ENCODE measurements around the gene OLFML2A. TPM values are rescaled to one million over a fixed set of nuclear protein-coding genes. Genes with fewer than 3 reads are reported as not detected.

The OLFML2A gene
- total and polyA plus RNA-seq, 2 of the 13 experiments (the other 11 are each of a cell fraction or from before 2014, with no cell fraction given) = 0.01 to 0.02 TPM

DNA sequence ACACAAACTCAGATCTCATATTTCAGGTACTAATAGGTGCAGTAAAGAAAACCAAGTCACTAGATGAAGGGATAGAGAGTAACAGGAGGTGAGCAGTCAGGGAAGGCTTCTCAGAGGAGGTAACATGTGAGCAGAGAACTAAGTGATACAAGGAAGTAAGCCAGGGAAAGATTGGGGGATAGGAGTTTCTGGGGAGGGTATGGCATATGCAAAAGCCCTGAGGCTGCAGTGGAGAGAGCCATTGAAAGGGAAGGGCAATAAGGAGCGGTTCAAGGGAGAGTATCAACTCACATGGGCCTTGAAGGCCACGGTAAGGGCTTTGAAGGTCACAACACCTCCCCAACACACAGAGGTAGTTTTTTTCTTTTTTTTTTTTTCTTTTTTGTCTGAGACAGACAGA, 6.9 kb downstream of the OLFML2A start:
- ChIA-PET POLR2A (no interaction called here), CTCF (ENCODE audit: low intra/inter-chr PET ratio, low total read pairs) (no interaction called here)
- ATAC-seq = no peak
- Histone ChIP-seq H4K20me1 (ENCODE audit: insufficient read depth, low read length) (no peaks in the 10 kb centered on the region), H3K4me3 (replicated peaks in 1 of 3; ENCODE audit: insufficient read depth in 1 of 3, low read depth in 2 of 3, low read length in 3 of 3) (no peak overlapping the region), H3K79me2 (ENCODE audit: insufficient read depth, low read length) (no peaks in the 10 kb centered on the region), H3K27ac (ENCODE audit: extremely low read length, insufficient read depth, low read length) (no peak overlapping the region), H3K36me3 (replicated peaks in 1 of 2; ENCODE audit: control insufficient read depth in 1 of 2, insufficient read depth in 2 of 2, low read length in 2 of 2) (no peaks in the 10 kb centered on the region), H3K27me3 (ENCODE audit: control insufficient read depth in 1 of 2, insufficient read depth in 2 of 2, low read length in 2 of 2) (no peaks in the 10 kb centered on the region; a peak in 1 of 5 replicates), H2AFZ (ENCODE audit: low read length) (no peak overlapping the region), H3K9ac (ENCODE audit: insufficient read depth, low read depth, low read length) (no peak overlapping the region), H3K4me2 (ENCODE audit: low read depth, low read length) (no peak overlapping the region), H3K9me3 (ENCODE audit: low read length) (no peaks in the 10 kb centered on the region), H3K4me1 (ENCODE audit: insufficient read depth, low read length) (peaks cover 29% of the 10 kb centered on the region)
- in situ Hi-C loops (cut with HindIII; ENCODE audit: extremely low pct_ligation_motif_present, low pct_unique_long_range_greater_than_20kb) = no loop called here
- TF ChIP-seq, protein P1, sequence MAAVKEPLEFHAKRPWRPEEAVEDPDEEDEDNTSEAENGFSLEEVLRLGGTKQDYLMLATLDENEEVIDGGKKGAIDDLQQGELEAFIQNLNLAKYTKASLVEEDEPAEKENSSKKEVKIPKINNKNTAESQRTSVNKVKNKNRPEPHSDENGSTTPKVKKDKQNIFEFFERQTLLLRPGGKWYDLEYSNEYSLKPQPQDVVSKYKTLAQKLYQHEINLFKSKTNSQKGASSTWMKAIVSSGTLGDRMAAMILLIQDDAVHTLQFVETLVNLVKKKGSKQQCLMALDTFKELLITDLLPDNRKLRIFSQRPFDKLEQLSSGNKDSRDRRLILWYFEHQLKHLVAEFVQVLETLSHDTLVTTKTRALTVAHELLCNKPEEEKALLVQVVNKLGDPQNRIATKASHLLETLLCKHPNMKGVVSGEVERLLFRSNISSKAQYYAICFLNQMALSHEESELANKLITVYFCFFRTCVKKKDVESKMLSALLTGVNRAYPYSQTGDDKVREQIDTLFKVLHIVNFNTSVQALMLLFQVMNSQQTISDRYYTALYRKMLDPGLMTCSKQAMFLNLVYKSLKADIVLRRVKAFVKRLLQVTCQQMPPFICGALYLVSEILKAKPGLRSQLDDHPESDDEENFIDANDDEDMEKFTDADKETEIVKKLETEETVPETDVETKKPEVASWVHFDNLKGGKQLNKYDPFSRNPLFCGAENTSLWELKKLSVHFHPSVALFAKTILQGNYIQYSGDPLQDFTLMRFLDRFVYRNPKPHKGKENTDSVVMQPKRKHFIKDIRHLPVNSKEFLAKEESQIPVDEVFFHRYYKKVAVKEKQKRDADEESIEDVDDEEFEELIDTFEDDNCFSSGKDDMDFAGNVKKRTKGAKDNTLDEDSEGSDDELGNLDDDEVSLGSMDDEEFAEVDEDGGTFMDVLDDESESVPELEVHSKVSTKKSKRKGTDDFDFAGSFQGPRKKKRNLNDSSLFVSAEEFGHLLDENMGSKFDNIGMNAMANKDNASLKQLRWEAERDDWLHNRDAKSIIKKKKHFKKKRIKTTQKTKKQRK (IDR thresholded peaks at IDR 0.05; ENCODE audit: low read length) = no peak
- TF ChIP-seq ZNF17 (CRISPR knock-in tag; IDR thresholded peaks at IDR 0.05) (no peak), U2AF2 (IDR thresholded peaks at IDR 0.05; ENCODE audit: low read depth, low read length) (no peak), NFKBIZ (CRISPR knock-in tag; IDR thresholded peaks at IDR 0.05) (no peak), ZNF484 (CRISPR knock-in tag; IDR thresholded peaks at IDR 0.05; ENCODE audit: borderline replicate concordance, low read depth) (no peak), GATAD1 (CRISPR knock-in tag; IDR thresholded peaks at IDR 0.05) (no peak), RCOR2 (CRISPR knock-in tag; IDR thresholded peaks at IDR 0.05) (no peak), RBFOX2 (IDR thresholded peaks at IDR 0.05; ENCODE audit: low read depth, low read length) (no peak)
- BruUV-seq (replicated peaks) = no TSS peak
- 64% methylated on average over 2 of the region's 2 CpGs for WGBS (ENCODE audit: low lambda C conversion rate)
- intact Hi-C loops (cut with micrococcal nuclease; ENCODE audit: unreplicated experiment) = no loop called here
- DNase-seq (ENCODE audit: low spot score) = no peak
- FAIRE-seq = no peak

All from HepG2 (cell line).